ES-I3 (cell line): ENCODE results near the gene MACROD2.
"Not testable (repeated sequence)": the region's sequence is repeated elsewhere in the genome, so short reads cannot be mapped to it uniquely, and the experiment has no call there.

Experiments
- H3K36me3 ChIP-seq: 2 replicates; pipeline ENCODE4 v1.6.1; 2013; ENCODE audit warnings: mild to moderate bottlenecking, low read length, control low read depth, moderate library complexity; ENCODE audit not compliant: insufficient read depth
- H3K4me1 ChIP-seq: 2 replicates; pipeline ENCODE4 v1.6.1; 2013; ENCODE audit warnings: mild to moderate bottlenecking, control low read depth, low read length; ENCODE audit not compliant: insufficient read depth
- H3K9ac ChIP-seq: 2 replicates; pipeline ENCODE4 v1.6.1; 2013; ENCODE audit warnings: low read depth, mild to moderate bottlenecking, low read length, moderate library complexity
- H3K9me3 ChIP-seq: 2 replicates; pipeline ENCODE4 v1.6.1; 2013; ENCODE audit warnings: mild to moderate bottlenecking, low read length, moderate library complexity; ENCODE audit not compliant: control insufficient read depth, insufficient read depth

MACROD2 gene

GRCh38 chr20:15942130-15942529, 1946.8 kb downstream of the MACROD2 start:
- H3K4me1 ChIP-seq = no peaks in the 10 kb centered on the region
- no peak overlapping the region for H3K9ac ChIP-seq
- no peaks in the 10 kb centered on the region for H3K36me3 ChIP-seq
- H3K9me3 ChIP-seq = no peaks in the 10 kb centered on the region; the same call in 1 of the 2 replicates

- Histone ChIP-seq H3K36me3 (no peaks in the 10 kb centered on the region), H3K9me3 (no peaks in the 10 kb centered on the region; the same call in 1 of the 2 replicates), H3K9ac (no peak overlapping the region), H3K4me1 (peaks cover 11% of the 10 kb centered on the region; the same call in 1 of the 2 replicates)
These were observed 1950.0 kb downstream of the MACROD2 start for GRCh38 chr20:15945289-15945688.

- no peaks in the 10 kb centered on the region for H3K9me3 ChIP-seq
- H3K9ac ChIP-seq = no peak overlapping the region
- H3K36me3 ChIP-seq = no peaks in the 10 kb centered on the region
- H3K4me1 ChIP-seq = peaks cover 11% of the 10 kb centered on the region; the same call in 1 of the 2 replicates
These were observed 1954.1 kb downstream of the MACROD2 start for GRCh38 chr20:15949391-15949790.

- no peak overlapping the region for H3K9ac ChIP-seq
- no peaks in the 10 kb centered on the region for H3K9me3 ChIP-seq
- H3K36me3 ChIP-seq = no peaks in the 10 kb centered on the region
- H3K4me1 ChIP-seq = peaks cover 11% of the 10 kb centered on the region; the same call in 1 of the 2 replicates
These were observed 1956.3 kb downstream of the MACROD2 start for GRCh38 chr20:15951658-15952057.

- no peaks in the 10 kb centered on the region for H3K36me3 ChIP-seq
- H3K9me3 ChIP-seq = no peaks in the 10 kb centered on the region
- H3K4me1 ChIP-seq = no peaks in the 10 kb centered on the region
- H3K9ac ChIP-seq = no peak overlapping the region
These were observed 1962.8 kb downstream of the MACROD2 start for GRCh38 chr20:15958142-15958541.

GRCh38 chr20:15965165-15965564, 1969.8 kb downstream of the MACROD2 start:
- no peaks in the 10 kb centered on the region for H3K9me3 ChIP-seq
- H3K9ac ChIP-seq = no peak overlapping the region

GRCh38 chr20:15967334-15967733, 1972.0 kb downstream of the MACROD2 start:
- Histone ChIP-seq H3K9me3 (no peaks in the 10 kb centered on the region), H3K36me3 (no peaks in the 10 kb centered on the region), H3K9ac (no peak overlapping the region)

More at GRCh38 chr20:15965165-15965564, 1969.8 kb downstream of the MACROD2 start:
- H3K4me1 ChIP-seq = no peaks in the 10 kb centered on the region
- no peaks in the 10 kb centered on the region for H3K36me3 ChIP-seq

GRCh38 chr20:15976047-15976736, 1980.9 kb downstream of the MACROD2 start:
- Histone ChIP-seq H3K4me1 (peaks cover 15% of the 10 kb centered on the region; the same call in 1 of the 2 replicates), H3K9ac (no peak overlapping the region), H3K9me3 (peaks cover 5% of the 10 kb centered on the region; the same call in 1 of the 2 replicates), H3K36me3 (no peaks in the 10 kb centered on the region)

More at GRCh38 chr20:15967334-15967733, 1972.0 kb downstream of the MACROD2 start:
- H3K4me1 ChIP-seq = no peaks in the 10 kb centered on the region

- H3K36me3 ChIP-seq = no peaks in the 10 kb centered on the region
These were observed 1981.7 kb downstream of the MACROD2 start for GRCh38 chr20:15977026-15977425.

GRCh38 chr20:15977758-15978157, 1982.4 kb downstream of the MACROD2 start:
- Histone ChIP-seq H3K9me3 (peaks cover 5% of the 10 kb centered on the region; the same call in 1 of the 2 replicates), H3K36me3 (no peaks in the 10 kb centered on the region), H3K9ac (no peak overlapping the region), H3K4me1 (peaks cover 15% of the 10 kb centered on the region; the same call in 1 of the 2 replicates)

More at GRCh38 chr20:15977026-15977425, 1981.7 kb downstream of the MACROD2 start:
- peaks cover 5% of the 10 kb centered on the region; the same call in 1 of the 2 replicates for H3K9me3 ChIP-seq
- H3K9ac ChIP-seq = no peak overlapping the region
- H3K4me1 ChIP-seq = peaks cover 15% of the 10 kb centered on the region; the same call in 1 of the 2 replicates

GRCh38 chr20:15985494-15986368, 1990.4 kb downstream of the MACROD2 start:
- H3K9me3 ChIP-seq, H3K36me3 ChIP-seq, H3K9ac ChIP-seq, H3K4me1 ChIP-seq: not testable (repeated sequence)

GRCh38 chr20:15986690-15987089, 1991.4 kb downstream of the MACROD2 start:
- Histone ChIP-seq H3K36me3 (no peaks in the 10 kb centered on the region), H3K9ac (no peak overlapping the region), H3K9me3 (no peaks in the 10 kb centered on the region), H3K4me1 (no peaks in the 10 kb centered on the region)

GRCh38 chr20:15991279-15991678, 1996.0 kb downstream of the MACROD2 start:
- H3K4me1 ChIP-seq = no peaks in the 10 kb centered on the region
- no peaks in the 10 kb centered on the region for H3K36me3 ChIP-seq
- no peaks in the 10 kb centered on the region for H3K9me3 ChIP-seq
- H3K9ac ChIP-seq = no peak overlapping the region

- Histone ChIP-seq H3K9ac (no peak overlapping the region), H3K9me3 (peaks cover 1% of the 10 kb centered on the region), H3K4me1 (no peaks in the 10 kb centered on the region), H3K36me3 (no peaks in the 10 kb centered on the region)
These were observed 1997.2 kb downstream of the MACROD2 start for GRCh38 chr20:15992564-15992963.
